ENCODE measurements around the gene POU2AF3. TPM values are rescaled to one million over a fixed set of nuclear protein-coding genes. Genes with fewer than 3 reads are reported as not detected.

POU2AF3 gene
- total RNA-seq, 1 experiment from 2014 or later = 3.4 TPM

DNA sequence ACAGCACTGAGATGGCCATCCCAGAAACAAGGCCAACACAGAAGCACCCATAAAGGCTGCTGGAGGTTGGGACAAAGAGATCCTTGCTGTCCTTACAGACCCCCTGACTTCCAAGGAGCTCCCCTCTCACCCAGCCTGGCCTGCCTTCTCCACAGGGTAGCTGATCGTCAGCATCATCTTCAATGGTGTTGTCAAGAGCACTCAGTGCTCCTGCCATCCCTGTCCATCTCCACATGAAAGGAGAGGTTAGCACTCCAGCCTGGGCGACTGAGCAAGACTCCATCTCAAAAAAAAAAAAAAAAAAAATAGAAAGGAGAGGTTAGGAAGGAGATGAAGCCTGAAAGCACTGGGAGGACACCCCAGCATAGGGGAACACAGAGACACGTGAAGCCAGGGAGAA lies 2.1 kb upstream of the POU2AF3 start:
- CTCF ChIA-PET = no interaction called here
- intact Hi-C loops (cut with micrococcal nuclease; ENCODE audit: unreplicated experiment) = no loop called here
- H3K4me3 Mint-ChIP-seq (ENCODE audit: low read depth, unreplicated experiment) = no peak overlapping the region
- BruUV-seq (replicated peaks) = no TSS peak
- H3K27me3 Mint-ChIP-seq (ENCODE audit: unreplicated experiment) = no peaks in the 10 kb centered on the region
- H3K27ac Mint-ChIP-seq (ENCODE audit: unreplicated experiment) = no peak overlapping the region
- peaks cover 8% of the 10 kb centered on the region for H3K36me3 Mint-ChIP-seq (ENCODE audit: insufficient read depth, unreplicated experiment)
- no peak for DNase-seq
- TF ChIP-seq, protein P1, sequence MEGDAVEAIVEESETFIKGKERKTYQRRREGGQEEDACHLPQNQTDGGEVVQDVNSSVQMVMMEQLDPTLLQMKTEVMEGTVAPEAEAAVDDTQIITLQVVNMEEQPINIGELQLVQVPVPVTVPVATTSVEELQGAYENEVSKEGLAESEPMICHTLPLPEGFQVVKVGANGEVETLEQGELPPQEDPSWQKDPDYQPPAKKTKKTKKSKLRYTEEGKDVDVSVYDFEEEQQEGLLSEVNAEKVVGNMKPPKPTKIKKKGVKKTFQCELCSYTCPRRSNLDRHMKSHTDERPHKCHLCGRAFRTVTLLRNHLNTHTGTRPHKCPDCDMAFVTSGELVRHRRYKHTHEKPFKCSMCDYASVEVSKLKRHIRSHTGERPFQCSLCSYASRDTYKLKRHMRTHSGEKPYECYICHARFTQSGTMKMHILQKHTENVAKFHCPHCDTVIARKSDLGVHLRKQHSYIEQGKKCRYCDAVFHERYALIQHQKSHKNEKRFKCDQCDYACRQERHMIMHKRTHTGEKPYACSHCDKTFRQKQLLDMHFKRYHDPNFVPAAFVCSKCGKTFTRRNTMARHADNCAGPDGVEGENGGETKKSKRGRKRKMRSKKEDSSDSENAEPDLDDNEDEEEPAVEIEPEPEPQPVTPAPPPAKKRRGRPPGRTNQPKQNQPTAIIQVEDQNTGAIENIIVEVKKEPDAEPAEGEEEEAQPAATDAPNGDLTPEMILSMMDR (IDR thresholded peaks at IDR 0.05; ENCODE audit: unreplicated experiment) = no peak
- no peaks in the 10 kb centered on the region for H3K9me3 Mint-ChIP-seq (ENCODE audit: low read depth, unreplicated experiment)
- no peaks in the 10 kb centered on the region for H3K4me1 Mint-ChIP-seq (ENCODE audit: low read depth, unreplicated experiment)

DNA sequence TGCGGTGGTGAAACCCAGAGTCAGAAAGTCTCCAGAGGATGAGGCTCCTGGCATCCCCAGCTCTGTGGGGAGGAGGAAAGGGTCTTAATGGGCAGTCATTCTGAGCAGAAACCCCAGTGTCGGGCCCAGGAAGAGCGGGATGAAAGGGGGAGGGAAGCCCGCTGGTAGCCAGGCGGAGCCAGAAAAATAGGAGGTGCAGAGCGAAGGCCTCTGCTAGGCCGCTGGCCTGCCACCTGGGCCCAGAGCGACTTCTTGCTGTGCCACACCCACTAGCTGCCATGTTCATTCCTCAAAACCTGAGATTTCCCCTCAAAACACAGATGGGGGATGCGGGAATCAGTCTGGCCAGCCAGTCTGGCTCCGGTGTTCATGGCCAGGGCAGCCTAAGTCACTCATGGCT lies 650 bp upstream of the POU2AF3 start:
- DNase-seq = no peak
- intact Hi-C loops (cut with micrococcal nuclease; ENCODE audit: unreplicated experiment) = no loop called here
- H3K4me1 Mint-ChIP-seq (ENCODE audit: low read depth, unreplicated experiment) = peaks cover 5% of the 10 kb centered on the region
- CTCF ChIA-PET = no interaction called here
- no peak overlapping the region for H3K4me3 Mint-ChIP-seq (ENCODE audit: low read depth, unreplicated experiment)
- peaks cover 8% of the 10 kb centered on the region for H3K36me3 Mint-ChIP-seq (ENCODE audit: insufficient read depth, unreplicated experiment)
- no peaks in the 10 kb centered on the region for H3K27me3 Mint-ChIP-seq (ENCODE audit: unreplicated experiment)
- TF ChIP-seq, protein P1 (IDR thresholded peaks at IDR 0.05; ENCODE audit: unreplicated experiment) = no peak
- TSS peak; percentile 29 for BruUV-seq (replicated peaks)
- H3K9me3 Mint-ChIP-seq (ENCODE audit: low read depth, unreplicated experiment) = no peaks in the 10 kb centered on the region
- H3K27ac Mint-ChIP-seq (ENCODE audit: unreplicated experiment) = no peak overlapping the region

DNA sequence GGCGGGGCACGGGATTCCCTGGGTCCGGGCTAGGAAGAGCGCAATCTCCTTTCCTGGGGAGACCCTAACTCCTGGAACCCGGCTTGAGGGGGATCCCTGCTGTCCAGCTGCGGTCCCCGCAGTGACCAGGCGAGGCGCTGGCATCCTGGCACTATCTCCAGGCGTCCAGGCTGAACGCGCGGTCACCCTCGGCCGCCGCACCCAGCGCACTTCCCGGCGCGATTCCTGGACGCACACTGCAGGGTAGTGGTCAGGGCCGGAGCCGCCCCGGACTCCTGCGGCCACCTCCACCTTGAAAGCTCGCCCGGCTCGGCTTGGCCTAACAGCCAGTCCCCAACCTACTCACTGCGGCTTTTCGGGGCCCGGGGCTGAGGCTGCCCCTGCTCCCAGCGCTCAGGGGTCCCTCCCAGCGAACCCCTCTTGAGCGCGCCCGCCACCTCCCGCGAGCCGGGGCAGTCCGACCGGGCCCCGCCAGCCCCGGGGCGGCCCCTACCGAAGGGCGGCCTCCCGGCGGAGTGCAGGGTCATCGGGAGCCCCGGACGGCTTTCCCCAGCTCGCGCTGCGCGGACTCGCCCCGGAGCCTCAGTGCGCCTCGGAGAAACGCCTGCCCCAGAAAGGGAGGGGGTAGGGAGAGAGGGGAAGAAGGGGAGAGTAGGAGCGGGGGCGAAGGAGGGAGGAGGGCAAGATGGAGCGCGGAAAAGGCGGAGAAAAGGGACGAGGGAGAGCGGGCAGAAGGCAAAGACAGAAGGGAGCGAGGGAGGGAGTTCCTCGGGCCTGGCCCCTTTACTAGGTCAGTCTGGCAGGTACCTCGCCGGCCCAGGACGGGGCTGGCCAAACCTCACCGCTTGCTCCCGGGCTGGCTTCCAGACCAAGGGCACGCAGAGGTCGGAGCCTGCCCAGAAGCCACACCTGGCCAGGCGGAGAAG lies 1.0 kb downstream of the POU2AF3 start:
- no peak overlapping the region for H3K27ac Mint-ChIP-seq (ENCODE audit: unreplicated experiment)
- H3K27me3 Mint-ChIP-seq (ENCODE audit: unreplicated experiment) = no peaks in the 10 kb centered on the region
- peaks cover 8% of the 10 kb centered on the region for H3K36me3 Mint-ChIP-seq (ENCODE audit: insufficient read depth, unreplicated experiment)
- peak; percentile 76 for DNase-seq
- TF ChIP-seq, protein P1 (IDR thresholded peaks at IDR 0.05; ENCODE audit: unreplicated experiment) = peak; percentile 54
- no TSS peak for BruUV-seq (replicated peaks)
- CTCF ChIA-PET = interaction anchor here (1.4 kb wide), 1 partner anchor 124 kb away, joined by 7 read pairs; no protein-coding TSS in a partner anchor
- no peaks in the 10 kb centered on the region for H3K9me3 Mint-ChIP-seq (ENCODE audit: low read depth, unreplicated experiment)
- intact Hi-C loops (cut with micrococcal nuclease; ENCODE audit: unreplicated experiment) = loop anchor here (5.0 kb wide), 1 partner anchor 123 kb away; no protein-coding TSS in a partner anchor
- H3K4me3 Mint-ChIP-seq (ENCODE audit: low read depth, unreplicated experiment) = peak overlapping the region; percentile 66
- H3K4me1 Mint-ChIP-seq (ENCODE audit: low read depth, unreplicated experiment) = peaks cover 9% of the 10 kb centered on the region

DNA sequence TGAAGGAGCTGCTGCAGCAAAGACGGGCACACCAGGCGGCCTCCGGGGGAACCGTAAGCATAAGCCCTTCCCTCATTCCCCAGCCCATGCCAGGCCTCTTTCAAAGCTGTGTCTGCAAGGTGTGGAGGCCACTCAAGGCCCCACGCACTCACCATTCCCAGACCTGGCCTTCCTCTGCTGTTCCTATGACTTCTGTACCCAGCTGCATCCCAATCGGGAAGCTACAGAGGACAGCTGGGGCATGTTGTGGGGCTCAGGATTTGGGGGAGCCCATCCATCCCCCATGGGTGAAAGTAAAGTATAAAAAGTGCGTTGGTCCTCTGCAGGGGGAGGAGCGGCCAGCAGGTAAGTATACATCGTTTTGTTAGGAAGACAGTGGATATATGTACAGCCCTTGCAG lies 2.2 kb downstream of the POU2AF3 start:
- H3K27me3 Mint-ChIP-seq (ENCODE audit: unreplicated experiment) = no peaks in the 10 kb centered on the region
- H3K4me3 Mint-ChIP-seq (ENCODE audit: low read depth, unreplicated experiment) = peak overlapping the region; percentile 66

More for the DNA sequence above, 2.2 kb downstream of the POU2AF3 start:
- Mint-ChIP-seq H3K27ac (ENCODE audit: unreplicated experiment) (no peak overlapping the region), H3K36me3 (ENCODE audit: insufficient read depth, unreplicated experiment) (peaks cover 8% of the 10 kb centered on the region), H3K4me1 (ENCODE audit: low read depth, unreplicated experiment) (peaks cover 9% of the 10 kb centered on the region), H3K9me3 (ENCODE audit: low read depth, unreplicated experiment) (no peaks in the 10 kb centered on the region)
- TF ChIP-seq, protein P1 (IDR thresholded peaks at IDR 0.05; ENCODE audit: unreplicated experiment) = no peak
- CTCF ChIA-PET = no interaction called here
- intact Hi-C loops (cut with micrococcal nuclease; ENCODE audit: unreplicated experiment) = loop anchor here (5.0 kb wide), 1 partner anchor 122 kb away; no protein-coding TSS in a partner anchor
- BruUV-seq (replicated peaks) = no TSS peak
- DNase-seq = no peak
